DND-41 (cell line): Measurements from ENCODE around the gene IQSEC1.

Source experiments
- ATAC-seq: fragments of 200-7000 bp; cut with Tn5 transposase; 3 replicates; pipeline ENCODE4 v1.9.1; 2021; ENCODE audit warnings: low read depth; ENCODE audit not compliant: insufficient read depth
- DNase-seq: peaks from one replicate; pipeline ENCODE4 v3.0.0-alpha.2; 2020
- H2AFZ ChIP-seq: 2 replicates; pipeline ENCODE4 v1.6.0; 2012; ENCODE audit warnings: low read depth, low read length
- H3K27ac ChIP-seq: 2 replicates; pipeline ENCODE4 v1.5.1; 2012; ENCODE audit warnings: low read length, inconsistent platforms
- H3K27me3 ChIP-seq: fragments of 200-600 bp; sonication (generic); 2 replicates; pipeline ENCODE4 v1.6.0; 2012; ENCODE audit warnings: low read length, mild to moderate bottlenecking, inconsistent platforms; ENCODE audit not compliant: insufficient read depth, poor library complexity
- H3K36me3 ChIP-seq: 2 replicates; pipeline ENCODE4 v1.5.1; 2012; ENCODE audit warnings: low read length, inconsistent platforms; ENCODE audit not compliant: insufficient read depth
- H3K4me1 ChIP-seq: 2 replicates; pipeline ENCODE4 v1.5.1; 2012; ENCODE audit warnings: mild to moderate bottlenecking, low read length; ENCODE audit not compliant: insufficient read depth
- H3K4me2 ChIP-seq: 2 replicates; pipeline ENCODE4 v1.6.0; 2012; ENCODE audit warnings: mild to moderate bottlenecking, moderate library complexity, low read length, inconsistent platforms; ENCODE audit not compliant: insufficient read depth
- H3K4me3 ChIP-seq, 2 experiments: fragments of 200-600 bp in 1 of 2; shearing (Covaris generic) in 1 of 2; 2 replicates each; pipeline ENCODE4 v1.5.1; 2012 to 2016; ENCODE audit warnings: inconsistent platforms in 2 of 2, low read length in 2 of 2, mild to moderate bottlenecking in 2 of 2, low read depth in 1 of 2, moderate library complexity in 1 of 2
- H3K79me2 ChIP-seq: 2 replicates; pipeline ENCODE4 v1.6.0; 2012; ENCODE audit warnings: low read length, inconsistent platforms; ENCODE audit not compliant: insufficient read depth
- H3K9ac ChIP-seq: 2 replicates; pipeline ENCODE4 v1.6.0; 2012; ENCODE audit warnings: low read depth, mild to moderate bottlenecking, inconsistent platforms, low read length, moderate library complexity
- H3K9me3 ChIP-seq: 2 replicates; pipeline ENCODE4 v1.5.1; 2012; ENCODE audit warnings: low read length, moderate library complexity, mild to moderate bottlenecking, inconsistent platforms; ENCODE audit not compliant: insufficient read depth, severe bottlenecking
- H4K20me1 ChIP-seq: 2 replicates; pipeline ENCODE4 v1.6.0; 2012; ENCODE audit warnings: low read length; ENCODE audit not compliant: insufficient read depth
- EZH2 ChIP-seq: IDR thresholded peaks from 3 replicates; pipeline ENCODE4 v1.6.1; 2012; ENCODE audit warnings: borderline replicate concordance, low read depth, mild to moderate bottlenecking, moderate library complexity, low read length, inconsistent platforms; ENCODE audit not compliant: severe bottlenecking
- TF ChIP-seq, protein P1 (sequence below): IDR thresholded peaks from 2 replicates; pipeline ENCODE4 v1.5.1; 2012; ENCODE audit warnings: borderline replicate concordance, low read length, moderate library complexity, mild to moderate bottlenecking; ENCODE audit not compliant: poor library complexity, severe bottlenecking; ENCODE audit errors: extremely low read depth

The IQSEC1 gene

GRCh38 chr3:12932754-12933153, 140.5 kb downstream of the IQSEC1 start:
- no peak overlapping the region for H3K9ac ChIP-seq
- H4K20me1 ChIP-seq, result peaks cover 33% of the 10 kb centered on the region
- no peaks in the 10 kb centered on the region for H3K4me1 ChIP-seq
- no peak overlapping the region for H3K27ac ChIP-seq
- no peak overlapping the region for H3K4me2 ChIP-seq
- no peaks in the 10 kb centered on the region for H3K27me3 ChIP-seq
- no peak overlapping the region for H3K4me3 ChIP-seq
- ATAC-seq (no peak), DNase-seq (no peak)
- H3K36me3 ChIP-seq, result peaks cover 44% of the 10 kb centered on the region
- H3K9me3 ChIP-seq, result no peaks in the 10 kb centered on the region
- no peaks in the 10 kb centered on the region for H3K79me2 ChIP-seq
- TF ChIP-seq, protein P1, sequence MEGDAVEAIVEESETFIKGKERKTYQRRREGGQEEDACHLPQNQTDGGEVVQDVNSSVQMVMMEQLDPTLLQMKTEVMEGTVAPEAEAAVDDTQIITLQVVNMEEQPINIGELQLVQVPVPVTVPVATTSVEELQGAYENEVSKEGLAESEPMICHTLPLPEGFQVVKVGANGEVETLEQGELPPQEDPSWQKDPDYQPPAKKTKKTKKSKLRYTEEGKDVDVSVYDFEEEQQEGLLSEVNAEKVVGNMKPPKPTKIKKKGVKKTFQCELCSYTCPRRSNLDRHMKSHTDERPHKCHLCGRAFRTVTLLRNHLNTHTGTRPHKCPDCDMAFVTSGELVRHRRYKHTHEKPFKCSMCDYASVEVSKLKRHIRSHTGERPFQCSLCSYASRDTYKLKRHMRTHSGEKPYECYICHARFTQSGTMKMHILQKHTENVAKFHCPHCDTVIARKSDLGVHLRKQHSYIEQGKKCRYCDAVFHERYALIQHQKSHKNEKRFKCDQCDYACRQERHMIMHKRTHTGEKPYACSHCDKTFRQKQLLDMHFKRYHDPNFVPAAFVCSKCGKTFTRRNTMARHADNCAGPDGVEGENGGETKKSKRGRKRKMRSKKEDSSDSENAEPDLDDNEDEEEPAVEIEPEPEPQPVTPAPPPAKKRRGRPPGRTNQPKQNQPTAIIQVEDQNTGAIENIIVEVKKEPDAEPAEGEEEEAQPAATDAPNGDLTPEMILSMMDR, result no peak
- no peak for TF ChIP-seq EZH2
- no peak overlapping the region for H2AFZ ChIP-seq

GRCh38 chr3:12932347-12932746, 140.9 kb downstream of the IQSEC1 start:
- TF ChIP-seq EZH2, result no peak
- TF ChIP-seq, protein P1, result no peak
- H3K36me3 ChIP-seq, result peaks cover 45% of the 10 kb centered on the region

GRCh38 chr3:12931273-12931905, 141.8 kb downstream of the IQSEC1 start:
- H3K9ac ChIP-seq, result no peak overlapping the region
- peaks cover 33% of the 10 kb centered on the region for H4K20me1 ChIP-seq
- no peak overlapping the region for H3K4me3 ChIP-seq
- H3K36me3 ChIP-seq, result peaks cover 42% of the 10 kb centered on the region
- no peak for DNase-seq
- H3K27me3 ChIP-seq, result no peaks in the 10 kb centered on the region
- TF ChIP-seq, protein P1, result no peak
- TF ChIP-seq EZH2, result no peak
- H3K79me2 ChIP-seq, result no peaks in the 10 kb centered on the region
- H2AFZ ChIP-seq, result no peak overlapping the region
- H3K4me1 ChIP-seq, result no peaks in the 10 kb centered on the region
- no peaks in the 10 kb centered on the region for H3K9me3 ChIP-seq
- no peak overlapping the region for H3K27ac ChIP-seq
- H3K4me2 ChIP-seq, result no peak overlapping the region
- ATAC-seq, result no peak

More at GRCh38 chr3:12932347-12932746, 140.9 kb downstream of the IQSEC1 start:
- Histone ChIP-seq H3K9me3 (no peaks in the 10 kb centered on the region), H2AFZ (no peak overlapping the region), H3K27ac (no peak overlapping the region), H3K4me3 (no peak overlapping the region), H3K27me3 (no peaks in the 10 kb centered on the region), H3K79me2 (no peaks in the 10 kb centered on the region), H3K4me2 (no peak overlapping the region), H4K20me1 (peaks cover 33% of the 10 kb centered on the region), H3K4me1 (no peaks in the 10 kb centered on the region), H3K9ac (no peak overlapping the region)
- ATAC-seq (no peak), DNase-seq (no peak)
